Activated CD8-positive, alpha-beta memory T cell treated with anti-CD3 and anti-CD28 coated beads, Interleukin-2, amount 10 ng/mL, durations not matched to agents 7 days and 5 days (primary cell): ENCODE results near the gene MACROH2A1. TPM values are rescaled to one million over a fixed set of nuclear protein-coding genes. Genes with fewer than 3 reads are reported as not detected.

ENCODE experiments used
- ATAC-seq: fragments of 150-1000 bp; cut with Tn5 transposase; one replicate; pipeline ENCODE4 v1.10.0; 2021; ENCODE audit warnings: moderate library complexity
- CTCF ChIA-PET: fragments of 350-600 bp; sonication (Branson Sonifier 250); formaldehyde crosslinking; loops from one replicate; lab custom pipeline; 2021; ENCODE audit warnings: antibody characterized with exemption; lab: Charles Lee
- DNase-seq: peaks from one replicate; pipeline ENCODE4 v3.0.0-alpha.2; 2020
- H3K27ac Mint-ChIP-seq: one replicate; pipeline ENCODE4 v1.8.0; 2021; ENCODE audit warnings: mild to moderate bottlenecking, mixed read lengths
- H3K27me3 Mint-ChIP-seq: one replicate; pipeline ENCODE4 v1.8.0; 2021; ENCODE audit warnings: mixed read lengths
- H3K36me3 Mint-ChIP-seq: one replicate; pipeline ENCODE4 v1.8.0; 2021; ENCODE audit warnings: mild to moderate bottlenecking, mixed read lengths
- H3K4me1 Mint-ChIP-seq: one replicate; pipeline ENCODE4 v1.8.0; 2021; ENCODE audit warnings: mixed read lengths
- H3K4me3 Mint-ChIP-seq: one replicate; pipeline ENCODE4 v1.8.0; 2021; ENCODE audit warnings: mild to moderate bottlenecking, moderate library complexity, mixed read lengths
- H3K9me3 Mint-ChIP-seq: one replicate; pipeline ENCODE4 v1.8.0; 2022; ENCODE audit warnings: low read depth, mixed read lengths
- total RNA-seq, 2 experiments: library from RNA; stranded (reverse); gene quantifications; one replicate each; pipeline ENCODE4 v1.2.3, GENCODE V29; 2021

MACROH2A1 gene
- total RNA-seq, 2 experiments from 2014 or later, result 281 to 327 TPM

DNA sequence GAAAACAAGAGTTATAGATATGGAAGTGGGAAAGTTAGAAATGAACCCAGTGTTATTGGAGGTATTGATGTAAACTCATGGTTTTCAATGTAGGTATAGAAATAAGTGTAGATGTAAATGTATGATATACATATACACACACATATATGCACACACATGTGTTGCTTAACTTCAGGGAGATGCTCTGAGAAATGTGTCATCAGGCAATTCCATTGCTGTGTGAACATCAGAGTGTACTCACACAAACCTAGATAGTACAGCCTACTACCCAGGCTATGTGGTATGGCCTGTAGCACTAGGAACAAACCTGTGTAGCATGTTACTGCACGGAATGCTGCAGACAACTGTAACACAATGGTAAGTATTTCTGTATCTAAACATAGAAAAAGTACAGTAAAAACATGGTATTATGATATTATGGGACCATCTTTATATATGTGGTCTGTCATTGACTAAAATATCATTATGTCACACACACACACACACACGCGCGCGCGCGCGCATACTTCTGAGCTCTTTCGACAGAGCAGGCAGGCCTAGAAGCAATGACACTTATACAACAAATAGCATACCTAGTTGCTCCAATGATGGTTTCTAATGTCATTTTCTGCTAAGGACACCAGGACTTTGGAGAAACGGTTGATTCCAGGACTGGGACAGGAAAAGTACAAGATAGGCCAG, 86.6 kb downstream of the MACROH2A1 start:
- CTCF ChIA-PET, result interaction anchor here (1.0 to 1.2 kb wide), 2 partner anchors 20 to 121 kb away, joined by 3 to 4 read pairs; no protein-coding TSS in a partner anchor
- H3K27ac Mint-ChIP-seq, result peak overlapping the region; percentile 18

DNA sequence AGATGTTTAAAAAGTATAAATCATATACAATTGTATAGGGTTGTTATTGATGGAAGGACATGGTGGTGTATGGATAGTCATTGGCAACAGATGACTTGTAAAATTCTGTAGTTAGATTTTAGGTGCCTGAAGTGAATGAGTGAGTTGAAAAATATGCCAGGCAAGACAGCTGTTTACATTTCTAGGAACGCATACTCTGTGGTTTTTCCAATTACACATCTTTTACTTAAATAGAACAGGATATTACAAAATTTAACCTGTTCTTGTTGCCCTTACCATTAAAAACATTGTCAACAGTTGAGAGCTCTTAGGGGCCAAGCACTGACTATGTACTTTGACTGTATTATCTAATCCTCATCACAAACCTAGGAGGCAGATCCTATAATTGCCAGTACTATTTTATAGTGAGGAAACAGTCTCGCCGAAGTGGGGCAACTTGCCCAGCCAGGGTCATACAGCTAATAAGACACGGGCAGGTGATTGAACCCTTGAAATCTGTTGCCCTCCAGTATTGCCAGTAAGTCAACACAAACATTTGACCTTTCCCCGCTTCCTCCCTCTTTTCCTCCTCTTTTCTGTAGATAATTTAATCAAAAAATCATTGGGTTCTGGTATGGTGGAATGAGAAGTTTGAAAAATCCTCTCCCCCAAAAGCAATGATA, 88.6 kb downstream of the MACROH2A1 start:
- peaks cover 64% of the 10 kb centered on the region for H3K4me1 Mint-ChIP-seq
- no peak overlapping the region for H3K4me3 Mint-ChIP-seq
- H3K27ac Mint-ChIP-seq, result peak overlapping the region; percentile 68
- H3K27me3 Mint-ChIP-seq, result no peaks in the 10 kb centered on the region
- no peaks in the 10 kb centered on the region for H3K36me3 Mint-ChIP-seq
- DNase-seq (no peak), ATAC-seq (peak; percentile 49)
- no peaks in the 10 kb centered on the region for H3K9me3 Mint-ChIP-seq
- CTCF ChIA-PET, result no interaction called here

More for the DNA sequence above, 86.6 kb downstream of the MACROH2A1 start:
- no peak overlapping the region for H3K4me3 Mint-ChIP-seq
- H3K27me3 Mint-ChIP-seq, result no peaks in the 10 kb centered on the region
- peaks cover 66% of the 10 kb centered on the region for H3K4me1 Mint-ChIP-seq
- DNase-seq, result no peak
- no peaks in the 10 kb centered on the region for H3K9me3 Mint-ChIP-seq
- H3K36me3 Mint-ChIP-seq, result no peaks in the 10 kb centered on the region
- no peak for ATAC-seq

DNA sequence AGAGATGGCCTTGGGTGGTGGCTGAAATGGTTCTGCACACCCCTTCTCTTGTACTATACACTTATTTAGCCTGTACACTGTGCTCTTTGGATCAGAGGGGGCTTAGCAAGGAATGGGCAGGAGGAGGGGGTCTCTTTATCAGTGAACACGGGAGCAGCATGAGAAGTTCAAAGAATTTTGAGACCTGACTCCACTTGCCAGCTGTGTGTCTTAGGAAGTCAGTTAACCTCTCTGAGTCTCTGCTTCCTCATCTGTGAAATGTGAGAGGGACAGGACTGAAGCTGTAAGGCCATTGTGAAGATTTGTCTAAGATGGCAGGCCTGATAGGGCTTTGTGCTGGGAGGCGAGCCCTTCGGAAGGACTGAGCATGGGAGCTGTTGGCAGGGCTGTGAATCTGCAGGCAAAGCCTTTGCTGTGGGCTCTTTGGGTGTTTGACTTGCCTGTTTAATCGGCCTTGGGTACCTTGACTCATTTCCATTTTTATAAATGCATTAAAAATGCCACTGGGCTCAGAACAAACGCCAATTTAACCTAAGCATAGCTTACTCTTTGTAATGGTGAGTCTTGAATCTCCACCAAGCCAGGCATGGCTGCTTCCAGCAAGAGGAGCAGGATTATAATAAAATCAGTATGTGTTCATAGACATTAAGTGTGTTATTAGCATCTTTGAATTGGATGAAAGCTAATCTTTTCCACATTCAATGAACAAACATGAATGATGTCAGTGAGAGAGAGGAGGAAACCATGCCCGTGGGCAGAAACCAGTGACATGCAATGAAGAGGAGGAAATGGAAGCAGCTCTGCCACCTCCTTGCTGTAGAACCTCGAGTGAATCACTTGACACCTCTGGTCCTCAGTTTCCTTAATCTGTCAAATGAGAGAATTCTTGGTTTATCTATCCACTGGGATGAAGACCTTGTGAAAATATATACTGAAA, 89.4 kb downstream of the MACROH2A1 start:
- peak overlapping the region; percentile 67 for H3K27ac Mint-ChIP-seq
- H3K9me3 Mint-ChIP-seq, result no peaks in the 10 kb centered on the region
- H3K36me3 Mint-ChIP-seq, result no peaks in the 10 kb centered on the region
- H3K4me1 Mint-ChIP-seq, result peaks cover 62% of the 10 kb centered on the region
- ATAC-seq, result peak; percentile 48
- H3K27me3 Mint-ChIP-seq, result peaks cover 4% of the 10 kb centered on the region
- CTCF ChIA-PET, result interaction anchor here (1.1 to 1.5 kb wide), 2 partner anchors 9 to 13 kb away, joined by 3 to 4 read pairs; no protein-coding TSS in a partner anchor
- DNase-seq, result peak; percentile 54
- no peak overlapping the region for H3K4me3 Mint-ChIP-seq

DNA sequence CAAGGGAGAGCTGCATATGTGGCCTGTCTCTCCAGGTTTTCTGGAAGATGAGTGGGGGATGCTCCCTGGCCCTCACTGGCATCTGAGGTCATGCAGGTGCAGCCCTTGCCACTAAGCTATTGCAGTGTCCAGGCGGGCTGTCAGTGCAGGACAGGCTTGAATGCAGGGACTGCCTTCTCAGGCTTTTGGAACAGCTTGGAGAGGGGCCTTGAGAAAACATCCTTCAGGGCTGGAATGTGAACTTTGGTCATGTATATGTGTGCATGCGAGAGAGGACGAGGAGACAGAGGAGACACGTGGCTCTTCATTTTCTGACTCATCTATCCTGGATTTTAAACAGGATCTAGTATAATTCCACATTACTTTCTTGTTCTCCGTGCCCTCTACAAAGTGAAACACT, 90.3 kb downstream of the MACROH2A1 start:
- DNase-seq (no peak), ATAC-seq (no peak)
- H3K9me3 Mint-ChIP-seq, result no peaks in the 10 kb centered on the region
- peaks cover 53% of the 10 kb centered on the region for H3K4me1 Mint-ChIP-seq
- CTCF ChIA-PET, result interaction anchor here (1.1 to 1.5 kb wide), 2 partner anchors 10 to 14 kb away, joined by 3 to 4 read pairs; no protein-coding TSS in a partner anchor
- no peaks in the 10 kb centered on the region for H3K36me3 Mint-ChIP-seq
- H3K27me3 Mint-ChIP-seq, result peaks cover 12% of the 10 kb centered on the region
- no peak overlapping the region for H3K4me3 Mint-ChIP-seq
- no peak overlapping the region for H3K27ac Mint-ChIP-seq

DNA sequence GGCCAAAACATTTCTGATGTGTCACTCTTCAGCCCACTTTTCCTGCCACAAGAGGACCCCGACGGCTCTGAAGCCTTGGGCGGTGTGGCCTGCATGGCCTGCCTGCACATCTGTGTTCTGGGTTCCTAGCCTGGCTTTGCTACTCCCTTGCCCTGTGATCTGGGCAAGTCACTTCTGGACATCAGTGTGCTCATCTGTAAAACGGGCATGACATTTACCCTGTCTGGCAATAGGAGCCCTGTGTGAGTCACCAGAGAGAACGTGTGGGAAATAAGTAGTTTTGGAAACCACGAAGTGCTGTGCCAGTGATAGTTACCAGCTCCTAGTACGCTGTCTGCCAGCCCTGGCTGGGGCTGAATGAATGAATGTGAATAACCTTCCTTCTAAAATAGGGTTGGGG, 90.8 kb downstream of the MACROH2A1 start:
- Mint-ChIP-seq H3K4me1 (peaks cover 48% of the 10 kb centered on the region), H3K36me3 (no peaks in the 10 kb centered on the region), H3K27ac (no peak overlapping the region), H3K4me3 (no peak overlapping the region), H3K27me3 (peaks cover 17% of the 10 kb centered on the region), H3K9me3 (no peaks in the 10 kb centered on the region)
- no peak for DNase-seq
- CTCF ChIA-PET, result no interaction called here
- ATAC-seq, result no peak

DNA sequence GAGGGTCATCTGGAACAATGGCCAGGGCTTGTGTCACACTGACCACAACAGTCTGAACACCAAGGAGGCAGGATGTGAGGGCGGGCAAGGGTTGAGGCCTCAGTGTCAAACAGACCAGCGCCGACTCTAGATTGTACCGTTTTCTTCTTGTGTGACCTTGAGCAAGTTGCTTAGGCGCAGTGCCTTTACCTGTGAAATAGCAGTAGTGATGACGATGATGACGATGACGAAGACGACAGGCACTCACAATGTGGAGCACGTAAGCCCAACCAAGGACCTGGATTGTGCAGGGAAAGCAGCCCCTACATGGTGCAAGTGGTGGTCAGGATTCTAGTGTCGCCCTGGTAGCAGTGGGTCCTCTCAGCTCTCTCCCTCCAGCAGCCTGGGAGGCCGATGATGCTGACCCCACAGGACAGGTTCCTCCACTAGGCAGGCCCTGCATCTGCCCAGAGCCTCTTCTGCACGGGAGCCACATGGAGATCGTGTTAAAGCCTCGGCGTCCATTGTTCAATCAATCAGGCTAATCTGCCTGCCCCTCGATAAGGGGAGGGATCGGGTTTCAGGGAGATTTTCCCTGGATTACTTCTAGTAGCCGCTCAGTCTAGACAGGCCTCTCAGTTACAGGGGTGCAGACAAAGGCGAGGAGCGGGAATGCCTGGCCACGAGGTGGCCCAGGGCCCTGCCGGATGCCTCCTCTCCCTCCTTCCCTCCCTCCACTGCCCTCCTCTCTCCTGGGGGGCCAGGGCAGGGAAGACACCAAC, 91.7 kb downstream of the MACROH2A1 start:
- Mint-ChIP-seq H3K4me3 (no peak overlapping the region), H3K36me3 (no peaks in the 10 kb centered on the region), H3K27me3 (peaks cover 24% of the 10 kb centered on the region), H3K9me3 (no peaks in the 10 kb centered on the region), H3K27ac (no peak overlapping the region), H3K4me1 (peaks cover 39% of the 10 kb centered on the region)
- DNase-seq (no peak), ATAC-seq (no peak)
- CTCF ChIA-PET, result no interaction called here

DNA sequence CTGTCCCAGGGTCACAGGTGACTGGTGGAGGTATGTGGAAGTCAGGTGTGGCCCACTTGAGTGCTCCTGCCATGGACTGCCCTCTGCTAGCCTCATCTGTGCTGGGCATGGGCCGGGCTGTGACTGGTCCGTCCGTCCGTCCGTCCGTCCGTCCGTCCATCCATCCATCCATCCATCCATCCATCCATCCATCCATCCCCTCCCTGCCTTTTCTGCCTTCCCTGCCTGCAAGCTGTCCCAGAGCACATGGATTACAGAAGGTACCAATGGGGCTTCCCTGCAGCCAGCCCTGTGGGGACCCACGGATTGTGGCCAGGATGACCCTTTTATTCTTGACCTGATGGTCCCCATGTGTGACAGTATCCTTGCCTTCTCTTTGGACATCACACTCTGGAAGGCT, 92.5 kb downstream of the MACROH2A1 start:
- DNase-seq (no peak), ATAC-seq (no peak)
- H3K4me1 Mint-ChIP-seq, result peaks cover 36% of the 10 kb centered on the region
- H3K9me3 Mint-ChIP-seq, result no peaks in the 10 kb centered on the region
- no peaks in the 10 kb centered on the region for H3K36me3 Mint-ChIP-seq
- CTCF ChIA-PET, result no interaction called here
- H3K4me3 Mint-ChIP-seq, result no peak overlapping the region
- peaks cover 30% of the 10 kb centered on the region for H3K27me3 Mint-ChIP-seq
- no peak overlapping the region for H3K27ac Mint-ChIP-seq

DNA sequence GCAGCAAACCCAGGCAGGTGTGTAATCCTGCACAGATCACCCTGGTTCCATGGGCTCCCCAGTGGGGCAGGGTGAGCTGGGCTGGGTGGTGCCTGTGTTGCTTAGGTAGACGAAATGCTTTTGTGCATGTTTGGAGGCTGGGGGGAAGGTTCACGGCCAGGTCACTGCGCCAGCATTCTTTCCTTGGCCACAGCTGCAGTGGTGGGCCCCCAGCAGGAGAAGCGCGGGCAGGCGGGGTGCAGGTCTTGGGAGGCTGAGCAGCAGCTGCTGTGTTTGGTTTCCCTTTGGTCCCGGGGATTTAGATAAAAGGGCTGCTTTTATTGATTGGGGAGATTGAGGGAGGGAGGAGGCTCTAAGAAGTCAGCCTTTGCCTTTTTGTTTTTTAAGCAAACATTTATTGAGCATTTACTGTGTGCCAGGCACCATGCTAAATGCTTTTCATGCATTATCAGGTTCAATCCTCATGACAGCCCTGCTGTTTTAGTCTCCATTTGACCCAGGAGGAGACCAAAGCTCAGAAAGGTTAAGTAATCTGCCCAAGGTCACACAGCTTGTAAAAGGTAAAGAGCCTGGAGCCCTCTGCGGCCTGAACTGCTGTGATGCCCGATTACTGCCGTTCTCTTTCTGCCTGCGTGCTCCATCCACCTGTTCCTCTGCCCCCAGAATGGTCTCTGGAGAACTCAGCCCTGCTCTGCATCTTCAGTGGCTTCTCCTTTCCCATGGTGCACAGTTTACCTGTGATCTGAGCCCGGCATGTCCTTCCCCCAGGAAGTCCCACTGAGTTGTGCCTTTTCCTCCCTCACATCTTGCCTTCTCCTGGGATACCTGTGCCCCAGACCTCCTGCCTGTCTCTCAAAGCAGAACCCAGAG, 94.4 kb downstream of the MACROH2A1 start:
- ATAC-seq (no peak), DNase-seq (no peak)
- H3K27ac Mint-ChIP-seq, result no peak overlapping the region
- H3K4me3 Mint-ChIP-seq, result no peak overlapping the region
- H3K36me3 Mint-ChIP-seq, result no peaks in the 10 kb centered on the region
- CTCF ChIA-PET, result no interaction called here
- peaks cover 46% of the 10 kb centered on the region for H3K27me3 Mint-ChIP-seq
- H3K9me3 Mint-ChIP-seq, result no peaks in the 10 kb centered on the region
- H3K4me1 Mint-ChIP-seq, result peaks cover 16% of the 10 kb centered on the region

DNA sequence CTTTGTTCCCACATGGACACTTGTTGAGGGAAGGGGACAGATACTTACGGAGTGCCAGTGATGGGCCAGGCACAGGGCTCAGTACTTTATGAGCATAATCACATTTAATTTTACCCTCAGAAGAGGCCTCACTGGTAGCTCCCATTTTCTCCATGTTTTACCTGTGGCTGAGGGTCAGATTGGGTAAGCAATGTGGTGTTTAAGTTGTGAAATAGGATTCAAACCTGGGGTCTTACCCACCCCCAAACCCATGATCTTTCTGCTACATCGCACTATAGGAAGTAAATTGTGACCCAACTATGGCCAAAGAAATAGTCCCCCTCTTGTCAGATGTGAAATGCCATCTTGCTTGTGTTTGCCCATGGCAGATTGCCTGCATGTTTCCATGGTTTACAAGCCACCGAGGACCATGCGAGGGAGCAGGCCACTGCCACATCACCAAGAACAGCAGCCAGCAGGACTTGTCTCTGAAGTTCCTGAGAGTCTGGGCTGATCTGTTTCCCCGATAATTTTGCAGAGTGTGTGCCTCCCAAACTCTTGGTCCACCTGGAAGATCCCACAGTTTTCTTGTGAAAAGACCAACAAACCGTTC, 95.4 kb downstream of the MACROH2A1 start:
- Mint-ChIP-seq H3K27ac (no peak overlapping the region), H3K27me3 (peaks cover 53% of the 10 kb centered on the region), H3K4me3 (no peak overlapping the region), H3K4me1 (peaks cover 7% of the 10 kb centered on the region), H3K9me3 (no peaks in the 10 kb centered on the region), H3K36me3 (no peaks in the 10 kb centered on the region)
- CTCF ChIA-PET, result no interaction called here
- DNase-seq (no peak), ATAC-seq (no peak)

DNA sequence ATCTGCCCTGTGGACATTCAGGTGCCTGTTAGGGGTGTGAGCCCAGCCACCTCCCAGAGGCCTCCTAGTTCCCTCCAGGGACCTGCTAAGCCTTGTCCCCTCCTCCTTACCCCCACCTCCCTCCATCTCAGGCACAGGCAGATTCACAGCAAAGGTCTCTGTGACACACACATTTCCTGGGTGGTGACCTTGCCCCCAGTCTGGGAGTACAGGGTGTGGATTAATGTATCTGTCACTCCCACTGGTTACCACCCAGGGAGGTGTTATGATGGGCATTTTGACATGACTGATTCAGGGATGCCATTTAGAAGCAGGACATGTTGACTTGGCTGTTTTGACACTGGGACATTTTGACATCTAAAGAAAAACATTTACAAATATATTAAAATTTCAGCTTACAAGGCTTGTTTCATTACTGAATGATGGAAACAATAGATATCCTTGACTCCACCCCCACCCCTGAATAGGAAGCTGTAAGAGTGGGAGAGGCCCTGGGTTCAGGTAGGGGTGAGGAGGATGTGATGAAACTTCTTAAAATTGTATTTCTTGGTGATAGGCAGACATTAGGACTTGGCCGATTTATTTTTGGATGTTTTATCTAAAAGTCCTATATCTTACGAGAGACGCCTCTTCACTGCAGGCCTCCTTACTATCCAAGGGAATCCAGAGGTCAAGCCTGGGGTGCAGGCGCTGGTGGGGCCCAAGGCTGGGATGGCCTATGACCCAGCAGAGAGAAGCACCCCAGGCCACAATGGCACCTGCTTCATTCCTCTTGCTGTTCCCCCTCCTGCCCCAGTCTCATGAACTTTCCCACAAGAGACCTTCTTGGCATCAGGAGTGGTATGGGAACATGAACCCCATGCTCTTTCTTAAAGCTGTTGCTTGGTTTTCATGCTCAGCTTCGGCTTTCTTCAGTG, 101.9 kb downstream of the MACROH2A1 start:
- H3K27me3 Mint-ChIP-seq, result peaks cover 66% of the 10 kb centered on the region
- CTCF ChIA-PET, result no interaction called here
- H3K36me3 Mint-ChIP-seq, result no peaks in the 10 kb centered on the region
- H3K4me3 Mint-ChIP-seq, result no peak overlapping the region
- H3K4me1 Mint-ChIP-seq, result no peaks in the 10 kb centered on the region
- no peak overlapping the region for H3K27ac Mint-ChIP-seq
- H3K9me3 Mint-ChIP-seq, result no peaks in the 10 kb centered on the region
- ATAC-seq (no peak), DNase-seq (no peak)

DNA sequence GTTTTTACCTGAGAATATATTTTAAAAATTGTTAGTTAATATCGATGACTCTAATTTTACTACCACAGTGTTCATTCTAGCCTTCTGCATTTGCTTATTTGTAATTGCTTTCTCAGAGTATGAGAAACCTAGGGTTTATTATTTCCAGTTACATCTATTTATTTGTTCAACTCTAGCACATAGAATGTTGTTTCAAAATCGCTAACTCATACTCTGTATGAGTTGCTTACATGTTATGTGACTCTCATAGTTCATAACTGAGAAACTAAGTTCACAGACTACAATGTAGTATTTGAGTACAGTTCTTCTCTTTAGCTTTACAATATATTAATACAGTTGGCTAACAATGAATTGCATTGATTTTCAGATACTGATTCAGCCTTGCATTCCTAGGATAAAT, 103.2 kb downstream of the MACROH2A1 start:
- H3K27me3 Mint-ChIP-seq, result peaks cover 66% of the 10 kb centered on the region

More for the DNA sequence above, 103.2 kb downstream of the MACROH2A1 start:
- no peaks in the 10 kb centered on the region for H3K9me3 Mint-ChIP-seq
- ATAC-seq, result no peak
- DNase-seq, result no peak
- H3K4me1 Mint-ChIP-seq, result no peaks in the 10 kb centered on the region
- no peak overlapping the region for H3K27ac Mint-ChIP-seq
- CTCF ChIA-PET, result no interaction called here
- H3K4me3 Mint-ChIP-seq, result no peak overlapping the region
- H3K36me3 Mint-ChIP-seq, result no peaks in the 10 kb centered on the region
